GM18520 (cell line): ENCODE measurements around the gene ATE1.
"Not testable (repeated sequence)": the region's sequence is repeated elsewhere in the genome, so short reads cannot be mapped to it uniquely, and the experiment has no call there.

Source experiments
- ATAC-seq: cut with Tn5 transposase; IDR thresholded peaks from one replicate; pipeline ENCODE4 v1.9.1; 2021; ENCODE audit not compliant: unreplicated experiment

Gene ATE1

GRCh38 chr10:121702351-121703320 is 225.2 kb downstream of the ATE1 start:
- no peak for ATAC-seq

- ATAC-seq: no peak
Measured at GRCh38 chr10:121700416-121700815, 227.4 kb downstream of the ATE1 start.

- ATAC-seq: not testable (repeated sequence)
Measured at GRCh38 chr10:121699703-121700102, 228.1 kb downstream of the ATE1 start.

- ATAC-seq: no peak
Measured at GRCh38 chr10:121698902-121699301, 228.9 kb downstream of the ATE1 start.

GRCh38 chr10:121698336-121698735 is 229.5 kb downstream of the ATE1 start:
- ATAC-seq: no peak

GRCh38 chr10:121696854-121697253 is 231.0 kb downstream of the ATE1 start:
- no peak for ATAC-seq

GRCh38 chr10:121695731-121696464 is 231.9 kb downstream of the ATE1 start:
- no peak for ATAC-seq

GRCh38 chr10:121694966-121695643 is 232.7 kb downstream of the ATE1 start:
- ATAC-seq: no peak

GRCh38 chr10:121694327-121694965 is 233.4 kb downstream of the ATE1 start:
- no peak for ATAC-seq

GRCh38 chr10:121692626-121693025 is 235.2 kb downstream of the ATE1 start:
- no peak for ATAC-seq

- no peak for ATAC-seq
Measured at GRCh38 chr10:121690970-121691369, 236.9 kb downstream of the ATE1 start.
